Neural progenitor cell (in vitro differentiated cells): ENCODE measurements around the gene MFSD12.

Experiments
- CTCF ChIP-seq: fragments of 200-600 bp; sonication (generic); IDR thresholded peaks from 2 replicates; pipeline ENCODE4 v1.5.1; 2017; ENCODE audit warnings: antibody characterized with exemption, mild to moderate bottlenecking
- EZH2phosphoT487 ChIP-seq: fragments of 200-600 bp; sonication (generic); IDR thresholded peaks from 2 replicates; pipeline ENCODE4 v1.6.1; 2017; ENCODE audit warnings: antibody characterized with exemption

DNA sequence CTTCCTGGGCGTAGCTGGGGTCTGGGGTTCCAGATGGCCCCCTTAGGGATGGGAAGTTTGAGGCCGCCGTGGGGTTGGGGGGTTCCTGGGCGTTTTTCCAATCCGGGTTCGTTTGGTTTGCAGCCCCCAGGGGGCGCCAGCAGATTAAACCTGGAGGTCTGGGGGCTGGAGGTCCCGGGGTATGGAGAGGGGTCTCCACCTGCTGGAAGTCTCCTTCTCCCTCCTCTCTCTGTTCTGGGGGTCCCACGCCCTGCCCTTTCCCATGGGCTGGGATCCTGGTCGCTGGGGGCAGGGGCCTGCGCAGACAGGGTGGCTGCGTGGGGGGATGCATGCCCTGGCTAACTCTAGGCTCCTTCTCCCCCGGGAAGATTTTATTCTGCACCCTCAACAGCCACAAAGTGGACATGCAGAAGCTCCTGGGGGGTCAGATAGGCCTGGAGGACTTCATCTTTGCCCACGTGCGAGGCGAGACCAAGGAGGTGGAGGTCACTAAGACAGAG, 28.8 kb upstream of the MFSD12 start:
- peak; percentile 76 for TF ChIP-seq CTCF
- TF ChIP-seq EZH2phosphoT487, result no peak
